ENCODE data around the gene C19orf38.

DNA sequence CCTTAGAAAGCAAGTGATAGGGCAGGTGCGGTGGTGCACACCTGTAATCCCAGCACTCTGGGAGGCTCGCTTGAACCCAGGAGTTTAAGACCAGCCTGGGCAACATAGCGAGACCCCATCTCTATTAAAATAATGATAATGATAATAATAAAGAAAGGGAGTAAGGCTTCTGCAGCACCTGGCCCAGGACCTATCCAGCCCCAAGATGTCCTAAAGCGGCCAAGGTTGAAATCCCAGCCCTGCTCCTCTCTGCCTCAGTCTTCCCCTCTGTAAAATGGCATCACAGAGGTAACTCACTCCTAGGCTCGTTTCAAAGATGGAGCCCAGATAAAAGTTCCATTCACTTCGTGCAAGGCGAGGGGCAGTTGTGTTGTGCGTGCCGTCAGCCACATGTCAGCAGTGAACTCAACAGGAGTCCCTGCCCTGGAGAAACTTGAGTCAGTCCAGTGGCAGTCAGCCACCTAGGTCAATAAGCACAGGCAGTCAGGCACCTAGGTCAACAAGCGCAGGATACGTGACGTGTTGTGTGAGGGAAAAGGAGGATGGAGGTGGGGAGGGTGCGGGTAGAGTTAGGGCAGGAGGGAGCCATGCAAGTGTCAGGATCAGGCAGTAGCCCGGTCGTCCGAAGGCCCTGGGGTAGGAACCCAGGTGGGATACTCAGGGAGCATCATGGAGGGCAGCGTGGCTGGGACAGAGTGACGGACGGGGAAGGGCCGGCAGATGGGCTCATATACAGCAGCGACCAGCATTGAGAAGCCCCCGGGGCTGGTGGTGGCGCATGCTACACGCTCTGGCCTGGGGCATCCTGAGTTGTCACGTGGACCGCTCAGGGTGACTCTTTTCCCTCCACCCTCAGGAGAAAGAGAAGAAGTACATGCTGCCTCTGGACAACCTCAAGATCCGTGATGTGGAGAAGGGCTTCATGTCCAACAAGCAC is 28.8 kb upstream of the C19orf38 start:
- TF ChIP-seq, protein P1, sequence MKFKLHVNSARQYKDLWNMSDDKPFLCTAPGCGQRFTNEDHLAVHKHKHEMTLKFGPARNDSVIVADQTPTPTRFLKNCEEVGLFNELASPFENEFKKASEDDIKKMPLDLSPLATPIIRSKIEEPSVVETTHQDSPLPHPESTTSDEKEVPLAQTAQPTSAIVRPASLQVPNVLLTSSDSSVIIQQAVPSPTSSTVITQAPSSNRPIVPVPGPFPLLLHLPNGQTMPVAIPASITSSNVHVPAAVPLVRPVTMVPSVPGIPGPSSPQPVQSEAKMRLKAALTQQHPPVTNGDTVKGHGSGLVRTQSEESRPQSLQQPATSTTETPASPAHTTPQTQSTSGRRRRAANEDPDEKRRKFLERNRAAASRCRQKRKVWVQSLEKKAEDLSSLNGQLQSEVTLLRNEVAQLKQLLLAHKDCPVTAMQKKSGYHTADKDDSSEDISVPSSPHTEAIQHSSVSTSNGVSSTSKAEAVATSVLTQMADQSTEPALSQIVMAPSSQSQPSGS (CRISPR knock-in tag; IDR thresholded peaks at IDR 0.05) = no peak
- TF ChIP-seq FOXM1 (IDR thresholded peaks at IDR 0.05; ENCODE audit: low read depth) (no peak), FOXM1 (CRISPR knock-in tag; IDR thresholded peaks at IDR 0.05; ENCODE audit: low read depth) (no peak), PTRF (tag; IDR thresholded peaks at IDR 0.05) (no peak), ZBTB1 (CRISPR knock-in tag; IDR thresholded peaks at IDR 0.05; ENCODE audit: borderline replicate concordance, low read depth) (no peak), POLR2AphosphoS5 (IDR thresholded peaks at IDR 0.05; ENCODE audit: control insufficient read depth, insufficient read depth, low read depth, low read length) (no peak), ZNF174 (CRISPR knock-in tag; IDR thresholded peaks at IDR 0.05) (no peak), NFYB (IDR thresholded peaks at IDR 0.05; ENCODE audit: extremely low read depth, insufficient read length) (no peak), RBBP5 (IDR thresholded peaks at IDR 0.05; ENCODE audit: borderline replicate concordance, insufficient read depth, low read length, poor library complexity, severe bottlenecking) (no peak)
- TF ChIP-seq, protein P2, sequence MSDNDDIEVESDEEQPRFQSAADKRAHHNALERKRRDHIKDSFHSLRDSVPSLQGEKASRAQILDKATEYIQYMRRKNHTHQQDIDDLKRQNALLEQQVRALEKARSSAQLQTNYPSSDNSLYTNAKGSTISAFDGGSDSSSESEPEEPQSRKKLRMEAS (CRISPR knock-in tag; IDR thresholded peaks at IDR 0.05) = no peak; the same call in 1 of the 2 replicates
- TF ChIP-seq, protein P3, sequence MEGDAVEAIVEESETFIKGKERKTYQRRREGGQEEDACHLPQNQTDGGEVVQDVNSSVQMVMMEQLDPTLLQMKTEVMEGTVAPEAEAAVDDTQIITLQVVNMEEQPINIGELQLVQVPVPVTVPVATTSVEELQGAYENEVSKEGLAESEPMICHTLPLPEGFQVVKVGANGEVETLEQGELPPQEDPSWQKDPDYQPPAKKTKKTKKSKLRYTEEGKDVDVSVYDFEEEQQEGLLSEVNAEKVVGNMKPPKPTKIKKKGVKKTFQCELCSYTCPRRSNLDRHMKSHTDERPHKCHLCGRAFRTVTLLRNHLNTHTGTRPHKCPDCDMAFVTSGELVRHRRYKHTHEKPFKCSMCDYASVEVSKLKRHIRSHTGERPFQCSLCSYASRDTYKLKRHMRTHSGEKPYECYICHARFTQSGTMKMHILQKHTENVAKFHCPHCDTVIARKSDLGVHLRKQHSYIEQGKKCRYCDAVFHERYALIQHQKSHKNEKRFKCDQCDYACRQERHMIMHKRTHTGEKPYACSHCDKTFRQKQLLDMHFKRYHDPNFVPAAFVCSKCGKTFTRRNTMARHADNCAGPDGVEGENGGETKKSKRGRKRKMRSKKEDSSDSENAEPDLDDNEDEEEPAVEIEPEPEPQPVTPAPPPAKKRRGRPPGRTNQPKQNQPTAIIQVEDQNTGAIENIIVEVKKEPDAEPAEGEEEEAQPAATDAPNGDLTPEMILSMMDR (IDR thresholded peaks at IDR 0.05 in 2 of 3, conservative IDR thresholded peaks at IDR 0.05 in 1 of 3; ENCODE audit: insufficient read depth in 2 of 3, low read depth in 1 of 3, low read length in 3 of 3) = no peak

All from K562 (cell line).